ENCODE measurements around the gene LRRC3. TPM values are rescaled to one million over a fixed set of nuclear protein-coding genes. Genes with fewer than 3 reads are reported as not detected.

The LRRC3 gene
- total RNA-seq, 1 experiment from 2014 or later: not detected

DNA sequence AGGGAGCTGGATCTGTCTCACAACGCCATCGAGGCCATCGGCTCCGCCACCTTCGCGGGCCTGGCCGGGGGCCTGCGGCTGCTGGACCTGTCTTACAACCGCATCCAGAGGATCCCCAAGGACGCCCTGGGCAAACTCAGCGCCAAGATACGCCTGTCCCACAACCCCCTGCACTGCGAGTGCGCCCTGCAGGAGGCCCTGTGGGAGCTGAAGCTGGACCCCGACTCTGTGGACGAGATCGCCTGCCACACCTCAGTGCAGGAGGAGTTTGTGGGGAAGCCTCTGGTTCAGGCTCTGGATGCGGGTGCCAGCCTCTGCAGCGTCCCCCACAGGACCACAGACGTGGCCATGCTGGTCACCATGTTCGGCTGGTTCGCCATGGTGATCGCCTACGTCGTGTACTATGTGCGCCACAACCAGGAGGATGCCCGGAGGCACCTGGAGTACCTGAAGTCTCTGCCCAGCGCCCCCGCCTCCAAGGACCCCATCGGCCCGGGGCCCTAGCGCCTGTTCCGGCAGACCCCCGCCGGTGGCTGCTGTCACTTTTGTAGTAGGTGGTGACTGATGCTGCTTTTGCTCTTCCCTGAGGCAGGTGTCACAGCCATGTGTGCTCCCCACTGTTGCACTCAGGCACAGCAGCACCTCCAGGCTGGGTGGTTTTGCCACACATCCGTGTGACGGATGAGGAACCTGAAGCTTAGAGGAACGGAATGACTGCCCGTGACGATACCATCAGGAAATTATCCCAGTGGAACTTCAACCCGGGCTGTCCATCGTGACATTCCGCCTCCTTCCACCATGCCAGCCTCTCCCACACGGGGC, 1.8 kb downstream of the LRRC3 start:
- DNase-seq (ENCODE audit: low read depth): no peak

GRCh38 chr21:44458971-44459711, 3.8 kb downstream of the LRRC3 start:
- no peak for DNase-seq (ENCODE audit: low read depth)

DNA sequence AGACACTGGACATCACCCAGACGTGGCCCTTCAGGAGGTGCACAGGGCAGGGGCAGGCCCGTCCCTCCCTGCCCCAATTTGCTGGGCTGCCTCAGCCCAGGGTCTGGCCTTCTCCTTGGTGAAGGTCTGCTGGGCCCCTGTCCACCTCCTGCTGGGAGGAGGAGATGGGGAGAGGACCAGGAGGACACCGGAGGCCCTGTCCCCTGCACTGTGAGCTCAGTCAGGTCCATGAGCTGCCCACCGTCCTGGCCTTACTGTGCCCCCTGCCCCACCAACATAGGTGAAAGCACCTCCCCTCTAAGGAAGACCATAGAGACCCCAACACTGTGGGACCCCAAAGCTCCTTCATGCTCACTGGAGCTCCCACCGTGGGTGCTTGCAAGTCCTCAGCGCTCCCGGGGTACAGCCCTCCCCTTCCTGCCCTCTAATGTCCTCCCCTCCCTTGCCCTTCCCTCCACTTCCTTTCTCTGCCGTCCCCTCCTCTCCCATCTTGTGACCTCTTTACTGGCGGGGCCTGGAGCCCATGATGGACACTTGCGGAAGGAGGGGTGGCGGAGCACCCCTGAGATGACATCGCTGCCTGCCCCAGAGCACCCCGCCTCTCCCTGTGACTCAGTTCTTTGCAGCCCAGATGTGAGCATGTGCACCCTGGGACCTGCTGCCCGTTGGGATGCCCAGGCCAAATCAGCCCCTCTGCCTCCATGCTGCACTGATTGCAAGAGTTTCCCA, 4.6 kb downstream of the LRRC3 start:
- no peak for DNase-seq (ENCODE audit: low read depth)

GRCh38 chr21:44460441-44460755, 5.1 kb downstream of the LRRC3 start:
- DNase-seq (ENCODE audit: low read depth): no peak

- no peak for DNase-seq (ENCODE audit: low read depth)
Observed at GRCh38 chr21:44461005-44461404, 5.7 kb downstream of the LRRC3 start.

DNA sequence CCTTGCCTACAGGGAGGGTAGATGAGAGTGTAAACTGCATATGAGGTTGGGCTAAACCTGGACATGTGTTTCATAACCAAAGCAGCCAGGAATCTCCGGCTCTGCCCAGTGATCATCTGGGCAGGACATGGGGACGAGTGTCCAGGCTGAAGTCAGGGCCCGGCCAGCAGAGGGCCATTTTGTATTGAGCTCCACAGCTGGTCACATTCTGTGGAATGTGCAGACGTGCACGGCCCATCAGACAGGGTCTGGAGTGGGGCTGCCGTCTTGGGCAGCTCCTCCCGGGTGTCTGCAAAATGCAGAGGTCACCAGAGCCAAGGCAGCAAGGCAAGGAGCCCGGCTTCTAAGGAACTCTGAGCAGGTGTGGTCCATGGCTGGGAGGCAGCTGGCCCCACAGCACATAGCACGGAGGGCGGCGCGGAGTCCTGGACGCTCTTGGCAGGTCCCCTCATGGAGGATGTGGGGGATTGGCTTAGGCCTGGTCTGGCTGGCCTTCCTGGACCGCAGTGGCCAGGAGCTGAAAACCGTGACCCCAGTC, 6.2 kb downstream of the LRRC3 start:
- no peak for DNase-seq (ENCODE audit: low read depth)

- no peak for DNase-seq (ENCODE audit: low read depth)
Observed at GRCh38 chr21:44462086-44462833, 7.0 kb downstream of the LRRC3 start.

GRCh38 chr21:44462834-44463200, 7.5 kb downstream of the LRRC3 start:
- no peak for DNase-seq (ENCODE audit: low read depth)

DNA sequence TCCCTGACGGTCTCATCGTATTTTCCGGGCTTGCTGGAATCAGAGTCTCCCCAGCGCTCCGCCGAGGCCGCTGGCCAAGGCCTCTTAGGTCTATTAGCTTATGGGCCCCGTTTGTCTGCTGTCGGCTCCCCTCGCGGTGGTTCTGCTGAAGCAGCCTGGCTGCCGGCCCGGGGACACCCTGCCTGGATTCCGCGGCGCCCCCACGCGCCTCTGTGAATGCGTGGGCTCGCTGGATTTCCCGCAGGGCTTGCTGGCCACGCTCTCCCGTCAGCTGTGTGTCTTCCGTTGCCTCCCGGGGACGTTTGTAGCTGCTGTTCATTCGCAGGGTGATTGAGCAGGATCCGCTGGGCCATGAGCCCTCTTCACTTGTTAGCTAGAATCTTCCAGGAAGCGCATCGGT, 8.4 kb downstream of the LRRC3 start:
- no peak for DNase-seq (ENCODE audit: low read depth)

DNA sequence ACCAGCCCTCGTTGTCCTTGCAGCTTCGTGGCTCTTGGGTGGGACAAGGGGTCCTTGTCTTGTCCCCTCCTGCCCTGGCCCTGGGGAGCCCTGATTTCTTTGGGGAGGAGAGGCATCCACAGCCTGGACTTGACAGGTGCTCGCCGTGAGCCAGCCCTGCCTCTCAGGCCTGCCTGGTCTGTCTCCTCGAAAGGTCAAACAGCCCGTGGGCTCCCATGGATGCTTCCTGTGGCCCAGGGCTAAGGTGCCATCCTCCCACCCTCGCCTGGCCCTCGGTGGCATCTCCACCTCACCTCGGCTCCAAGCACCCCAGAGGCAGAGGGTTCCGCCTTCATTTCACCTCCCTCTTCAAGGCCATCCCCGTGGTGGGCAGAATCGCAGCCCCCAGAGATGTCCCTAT, 9.0 kb downstream of the LRRC3 start:
- no peak for DNase-seq (ENCODE audit: low read depth)

- DNase-seq (ENCODE audit: low read depth): no peak
Observed at GRCh38 chr21:44466351-44466954, 11.1 kb downstream of the LRRC3 start.

GRCh38 chr21:44466996-44467858, 11.9 kb downstream of the LRRC3 start:
- no peak for DNase-seq (ENCODE audit: low read depth)

DNA sequence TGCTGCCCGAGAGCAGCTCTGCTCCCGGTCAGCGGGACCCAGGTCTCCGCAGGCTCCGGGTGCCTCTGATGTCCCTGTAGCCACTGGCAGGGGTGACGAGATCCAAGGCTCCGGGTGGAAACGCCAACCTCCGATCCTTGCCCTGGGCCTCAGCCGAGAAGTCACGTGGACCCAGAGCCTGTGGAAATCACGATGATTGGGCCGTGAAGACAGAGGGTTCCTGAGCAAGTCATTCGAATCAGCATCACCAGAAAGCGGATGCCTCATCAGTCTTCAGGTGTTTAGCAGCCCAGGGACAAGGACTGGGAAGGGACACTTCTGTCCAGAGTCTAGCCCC, 12.5 kb downstream of the LRRC3 start:
- no peak for DNase-seq (ENCODE audit: low read depth)

DNA sequence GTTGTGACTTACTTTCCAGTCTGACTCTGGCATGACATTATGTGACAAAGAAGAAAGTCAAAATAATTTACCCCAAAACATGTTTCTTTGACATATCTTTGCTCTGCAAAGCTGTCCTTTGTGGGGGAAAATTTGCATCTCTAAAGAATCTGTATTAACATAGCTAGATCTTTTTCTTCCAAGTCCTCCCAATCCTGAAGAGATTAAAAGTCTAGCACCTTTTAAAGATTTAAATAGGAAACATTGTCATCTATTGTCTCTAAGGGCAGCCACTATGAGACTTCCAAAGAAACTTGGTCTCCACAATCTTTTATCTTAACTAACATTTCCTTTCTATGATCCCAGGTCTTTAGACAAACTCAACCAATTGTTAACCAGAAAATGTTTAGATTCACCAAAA, 16.0 kb downstream of the LRRC3 start:
- no peak for DNase-seq (ENCODE audit: low read depth)

- no peak for DNase-seq (ENCODE audit: low read depth)
Observed at GRCh38 chr21:44471996-44472395, 16.7 kb downstream of the LRRC3 start.

DNA sequence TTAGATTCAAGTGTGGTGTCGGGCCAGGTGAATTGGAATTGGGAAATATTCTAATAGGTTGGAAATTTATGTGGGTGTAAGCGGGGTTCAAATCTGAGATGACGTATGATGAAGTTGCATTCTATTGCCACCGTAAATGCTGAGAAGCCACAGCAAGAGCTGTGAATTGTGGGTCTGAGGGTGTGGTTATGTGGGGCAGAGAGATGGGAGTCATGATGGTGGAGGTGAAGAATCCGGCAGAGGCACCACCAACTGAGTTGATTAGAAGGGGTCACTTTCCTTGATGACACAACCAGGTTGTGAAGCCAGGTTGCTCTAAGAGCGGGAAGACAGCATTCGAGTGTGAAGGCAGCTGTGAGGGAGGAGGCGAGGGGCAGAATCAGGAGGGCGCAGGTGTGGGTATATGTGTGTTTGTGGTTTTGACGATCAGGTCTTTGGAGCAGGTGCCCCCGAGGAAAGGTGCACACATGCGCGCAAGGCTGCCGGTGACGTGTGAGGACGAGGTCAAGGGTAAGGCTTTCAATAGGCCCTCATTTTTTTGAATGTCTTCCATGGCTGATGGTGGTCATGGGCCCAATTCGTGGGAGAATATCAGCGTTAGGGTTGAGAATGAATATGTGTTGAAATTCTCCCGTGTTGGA, 18.7 kb downstream of the LRRC3 start:
- no peak for DNase-seq (ENCODE audit: low read depth)

GRCh38 chr21:44475266-44475845, 20.0 kb downstream of the LRRC3 start:
- no peak for DNase-seq (ENCODE audit: low read depth)

DNA sequence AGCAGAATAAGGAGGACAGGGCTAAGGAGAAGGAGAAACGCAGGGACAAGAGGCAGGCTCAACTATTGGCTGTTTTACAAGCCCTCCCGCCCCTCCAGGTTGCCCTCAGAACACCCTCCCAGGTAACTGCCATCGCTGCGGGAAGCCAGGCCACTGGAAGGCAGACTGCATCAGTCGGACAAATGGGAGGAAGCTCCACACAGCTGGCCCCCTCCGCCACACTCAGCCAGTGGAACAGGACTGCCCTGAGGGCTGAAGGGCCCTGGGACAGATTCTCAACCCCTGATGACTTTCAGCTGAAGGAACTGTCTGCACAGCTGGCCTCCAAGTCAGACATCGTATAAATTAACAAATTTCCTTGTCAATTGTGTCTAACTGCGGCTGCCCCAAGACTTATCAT, 21.8 kb downstream of the LRRC3 start:
- DNase-seq (ENCODE audit: low read depth): no peak

- no peak for DNase-seq (ENCODE audit: low read depth)
Observed at GRCh38 chr21:44477712-44478111, 22.4 kb downstream of the LRRC3 start.
